ENCODE results near the gene ASTN1.

DNA sequence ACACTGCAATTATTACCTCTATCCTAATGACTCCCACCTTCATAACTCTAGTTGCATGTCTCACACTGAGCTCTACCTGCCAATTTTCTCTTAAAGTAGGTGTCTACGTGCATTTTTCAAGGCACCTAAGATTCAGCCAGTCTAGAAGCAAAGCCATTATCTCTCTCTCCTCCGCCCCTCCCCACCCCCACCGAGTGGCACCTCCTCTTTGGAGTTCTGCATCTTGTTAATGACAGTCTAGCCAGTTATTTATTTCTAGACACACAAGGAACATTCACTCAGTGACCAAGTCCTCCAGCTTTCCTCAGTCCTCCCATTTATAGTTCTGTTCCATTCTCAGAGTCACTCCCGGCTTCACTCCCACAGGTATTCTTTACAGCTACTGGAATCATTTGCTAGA, 47.6 kb downstream of the ASTN1 start:
- TF ChIP-seq, protein P1, sequence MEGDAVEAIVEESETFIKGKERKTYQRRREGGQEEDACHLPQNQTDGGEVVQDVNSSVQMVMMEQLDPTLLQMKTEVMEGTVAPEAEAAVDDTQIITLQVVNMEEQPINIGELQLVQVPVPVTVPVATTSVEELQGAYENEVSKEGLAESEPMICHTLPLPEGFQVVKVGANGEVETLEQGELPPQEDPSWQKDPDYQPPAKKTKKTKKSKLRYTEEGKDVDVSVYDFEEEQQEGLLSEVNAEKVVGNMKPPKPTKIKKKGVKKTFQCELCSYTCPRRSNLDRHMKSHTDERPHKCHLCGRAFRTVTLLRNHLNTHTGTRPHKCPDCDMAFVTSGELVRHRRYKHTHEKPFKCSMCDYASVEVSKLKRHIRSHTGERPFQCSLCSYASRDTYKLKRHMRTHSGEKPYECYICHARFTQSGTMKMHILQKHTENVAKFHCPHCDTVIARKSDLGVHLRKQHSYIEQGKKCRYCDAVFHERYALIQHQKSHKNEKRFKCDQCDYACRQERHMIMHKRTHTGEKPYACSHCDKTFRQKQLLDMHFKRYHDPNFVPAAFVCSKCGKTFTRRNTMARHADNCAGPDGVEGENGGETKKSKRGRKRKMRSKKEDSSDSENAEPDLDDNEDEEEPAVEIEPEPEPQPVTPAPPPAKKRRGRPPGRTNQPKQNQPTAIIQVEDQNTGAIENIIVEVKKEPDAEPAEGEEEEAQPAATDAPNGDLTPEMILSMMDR (conservative IDR thresholded peaks at IDR 0.05 in 1 of 2, IDR thresholded peaks at IDR 0.05 in 1 of 2; ENCODE audit: extremely low read depth in 1 of 2, insufficient read depth in 1 of 2, low read depth in 1 of 2, low read length in 2 of 2) = no peak
- TF ChIP-seq EZH2 (IDR thresholded peaks at IDR 0.05; ENCODE audit: borderline replicate concordance, low read length) = no peak
